GM15510 (cell line): ENCODE measurements around the gene NISCH.

Experiments used
- POLR2A ChIP-seq: IDR thresholded peaks from 3 replicates; pipeline ENCODE4 v1.6.1; 2011; ENCODE audit warnings: borderline replicate concordance; ENCODE audit not compliant: insufficient read length; ENCODE audit errors: extremely low read depth

Gene NISCH

DNA sequence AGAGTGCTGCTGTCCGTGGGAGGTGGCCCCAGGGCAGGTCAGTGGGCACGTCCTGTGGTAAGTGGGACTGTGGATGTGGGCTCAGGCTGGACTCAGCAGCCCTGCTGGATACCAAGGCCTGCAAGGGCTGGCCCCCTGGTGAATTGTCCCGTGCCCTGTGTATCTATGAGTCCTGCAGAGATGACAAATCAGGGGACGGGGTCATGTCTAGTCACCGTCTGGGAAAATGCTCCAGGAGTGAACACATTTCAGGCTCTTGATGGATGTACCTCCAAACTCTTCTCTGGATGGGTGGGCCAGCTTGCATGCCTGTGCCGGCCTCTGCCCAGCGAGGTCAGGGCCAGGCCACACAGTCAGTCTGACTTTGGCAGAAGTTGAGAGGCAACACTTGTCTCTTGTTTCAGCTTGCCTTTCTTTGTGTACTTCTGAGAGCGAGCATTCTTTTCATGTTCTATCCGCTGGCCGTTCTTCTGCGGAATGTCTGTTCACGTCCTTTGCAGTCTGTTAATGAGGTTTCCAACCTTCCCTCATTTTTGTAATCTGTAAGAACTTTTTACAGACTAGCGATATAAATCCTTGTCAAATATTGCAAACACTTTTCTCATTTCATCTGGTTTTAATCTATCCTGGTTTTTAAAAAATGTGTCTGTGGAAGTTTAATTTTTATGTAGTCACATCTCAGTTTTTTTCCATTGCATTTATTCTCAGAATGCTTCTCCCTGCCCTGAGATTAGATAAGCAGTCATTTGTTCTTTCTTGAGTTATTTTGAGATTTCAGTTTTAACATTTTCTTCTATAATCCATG lies 28.4 kb downstream of the NISCH start:
- TF ChIP-seq POLR2A: no peak

- no peak for TF ChIP-seq POLR2A
Observed at GRCh38 chr3:52484680-52485461, 29.5 kb downstream of the NISCH start.

DNA sequence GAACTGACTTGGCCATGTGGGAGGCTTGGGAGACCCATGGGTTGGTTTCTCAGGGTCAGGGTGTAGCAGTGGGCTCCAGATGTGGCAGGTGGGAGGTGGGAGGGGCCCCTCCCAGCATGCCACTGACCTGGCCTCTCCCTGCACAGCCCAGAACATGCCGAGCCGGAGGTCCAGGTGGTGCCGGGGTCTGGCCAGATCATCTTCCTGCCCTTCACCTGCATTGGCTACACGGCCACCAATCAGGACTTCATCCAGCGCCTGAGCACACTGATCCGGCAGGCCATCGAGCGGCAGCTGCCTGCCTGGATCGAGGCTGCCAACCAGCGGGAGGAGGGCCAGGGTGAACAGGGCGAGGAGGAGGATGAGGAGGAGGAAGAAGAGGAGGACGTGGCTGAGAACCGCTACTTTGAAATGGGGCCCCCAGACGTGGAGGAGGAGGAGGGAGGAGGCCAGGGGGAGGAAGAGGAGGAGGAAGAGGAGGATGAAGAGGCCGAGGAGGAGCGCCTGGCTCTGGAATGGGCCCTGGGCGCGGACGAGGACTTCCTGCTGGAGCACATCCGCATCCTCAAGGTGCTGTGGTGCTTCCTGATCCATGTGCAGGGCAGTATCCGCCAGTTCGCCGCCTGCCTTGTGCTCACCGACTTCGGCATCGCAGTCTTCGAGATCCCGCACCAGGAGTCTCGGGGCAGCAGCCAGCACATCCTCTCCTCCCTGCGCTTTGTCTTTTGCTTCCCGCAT lies 31.8 kb downstream of the NISCH start:
- TF ChIP-seq POLR2A: no peak

GRCh38 chr3:52487788-52488691 lies 32.6 kb downstream of the NISCH start:
- no peak for TF ChIP-seq POLR2A

GRCh38 chr3:52488746-52489145 lies 33.3 kb downstream of the NISCH start:
- no peak for TF ChIP-seq POLR2A

DNA sequence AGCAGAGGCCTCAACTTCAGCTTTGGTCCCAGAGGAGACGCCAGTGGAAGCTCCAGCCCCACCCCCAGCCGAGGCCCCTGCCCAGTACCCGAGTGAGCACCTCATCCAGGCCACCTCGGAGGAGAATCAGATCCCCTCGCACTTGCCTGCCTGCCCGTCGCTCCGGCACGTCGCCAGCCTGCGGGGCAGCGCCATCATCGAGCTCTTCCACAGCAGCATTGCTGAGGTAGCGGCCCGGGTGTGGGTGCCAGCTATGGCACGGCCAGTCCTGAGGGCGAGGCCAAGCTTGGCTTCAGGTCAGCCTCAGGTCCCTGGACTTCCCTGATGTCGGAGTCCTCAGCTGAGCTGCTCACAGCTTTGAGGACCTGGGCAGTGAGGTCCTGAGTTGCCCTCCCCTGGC lies 34.0 kb downstream of the NISCH start:
- TF ChIP-seq POLR2A: no peak

- TF ChIP-seq POLR2A: no peak
Observed at GRCh38 chr3:52490035-52490938, 34.9 kb downstream of the NISCH start.

GRCh38 chr3:52490939-52491526 lies 35.6 kb downstream of the NISCH start:
- TF ChIP-seq POLR2A: no peak

- TF ChIP-seq POLR2A: no peak
Observed at GRCh38 chr3:52492059-52492458, 36.7 kb downstream of the NISCH start.

DNA sequence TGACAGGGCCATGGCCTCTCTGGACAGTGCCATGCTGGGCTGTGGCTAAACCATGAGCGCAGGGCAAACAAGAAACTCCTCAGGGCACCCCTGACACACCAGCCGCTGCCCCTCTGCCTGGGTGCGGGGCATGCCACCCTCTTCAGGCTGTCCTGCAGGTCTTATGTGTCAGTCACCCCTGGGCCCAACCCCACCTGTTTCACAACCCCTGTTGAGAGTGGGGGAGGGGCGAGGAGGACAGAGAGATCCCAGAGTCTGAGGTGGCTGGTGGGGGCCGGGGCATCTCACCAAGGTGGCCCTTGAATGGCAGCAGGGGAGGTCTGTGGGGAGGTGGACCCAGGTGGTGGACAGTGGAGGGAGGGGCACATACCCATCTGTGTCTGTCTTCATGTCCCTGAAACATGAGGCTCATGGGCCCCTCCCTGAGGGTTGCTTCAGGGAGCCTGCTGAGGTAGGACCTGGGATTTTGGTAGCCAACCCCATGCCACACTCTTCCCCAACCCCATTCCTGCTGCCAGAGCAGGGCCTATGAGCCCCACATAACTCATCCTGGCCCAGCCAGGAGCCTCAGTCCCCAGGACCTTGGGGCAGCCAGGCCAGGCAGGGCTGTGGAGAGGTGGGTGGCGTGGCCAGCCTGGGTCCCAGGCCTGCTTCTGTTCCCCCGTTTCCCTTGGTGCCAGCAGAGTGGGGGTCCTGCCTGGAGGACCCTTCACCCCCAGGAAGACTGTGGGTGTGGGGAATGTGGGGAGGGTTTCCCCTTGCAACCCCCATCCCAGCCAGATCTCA lies 38.0 kb downstream of the NISCH start:
- TF ChIP-seq POLR2A: no peak

- no peak for TF ChIP-seq POLR2A
Observed at GRCh38 chr3:52494445-52494844, 39.0 kb downstream of the NISCH start.

- TF ChIP-seq POLR2A: no peak
Observed at GRCh38 chr3:52494886-52495495, 39.6 kb downstream of the NISCH start, which contains the start of gene STAB1. Gene STAB1, plus strand, starts transcription at chr3:52495338. Its CDS starts 76 bp downstream, at chr3:52495414.
